Neural cell (in vitro differentiated cells): ENCODE measurements around the gene SDK1. TPM values are rescaled to one million over a fixed set of nuclear protein-coding genes. Genes with fewer than 3 reads are reported as not detected.

ENCODE experiments used
- H2AFZ ChIP-seq: fragments of 200-600, 300-800 bp; sonication (generic), shearing (Covaris generic); 2 replicates; pipeline ENCODE4 v1.6.0; 2014; ENCODE audit warnings: low read depth, mild to moderate bottlenecking, antibody characterized with exemption, low read length, moderate library complexity
- H3F3A ChIP-seq: fragments of 200-600 bp; shearing (Covaris generic); 2 replicates; pipeline ENCODE4 v1.6.1; 2016; ENCODE audit warnings: mild to moderate bottlenecking, moderate library complexity, mixed read lengths, antibody characterized with exemption, low read length; ENCODE audit not compliant: insufficient read depth, poor library complexity, severe bottlenecking
- H3K27ac ChIP-seq: fragments of 200-600, 300-800 bp; sonication (generic), shearing (Covaris generic); 2 replicates; pipeline ENCODE4 v1.5.1; 2014; ENCODE audit warnings: mild to moderate bottlenecking, low read length, moderate library complexity
- H3K27me3 ChIP-seq: fragments of 300-800, 200-600 bp; sonication (generic), shearing (Covaris generic); 2 replicates; pipeline ENCODE4 v1.6.0; 2014; ENCODE audit warnings: mild to moderate bottlenecking, low read depth, low read length, moderate library complexity; ENCODE audit not compliant: insufficient read depth
- H3K36me3 ChIP-seq: fragments of 300-800, 200-600 bp; sonication (generic), shearing (Covaris generic); 2 replicates; pipeline ENCODE4 v1.5.1; 2014; ENCODE audit warnings: mild to moderate bottlenecking, antibody characterized with exemption, low read length, moderate library complexity; ENCODE audit not compliant: insufficient read depth
- H3K4me2 ChIP-seq: fragments of 300-800, 200-600 bp; sonication (generic), shearing (Covaris generic); 2 replicates; pipeline ENCODE4 v1.6.0; 2014; ENCODE audit warnings: mild to moderate bottlenecking, low read length
- H3K4me3 ChIP-seq: fragments of 300-800, 200-600 bp; sonication (generic), shearing (Covaris generic); 2 replicates; pipeline ENCODE4 v1.5.1; 2014; ENCODE audit warnings: mild to moderate bottlenecking, low read length, moderate library complexity
- H3K79me2 ChIP-seq: fragments of 200-600 bp; shearing (Covaris generic); replicated peaks from 2 replicates; pipeline ENCODE4 v1.6.0; 2014; ENCODE audit warnings: mild to moderate bottlenecking, low read length, moderate library complexity; ENCODE audit not compliant: insufficient read depth
- H3K9ac ChIP-seq: fragments of 300-800, 200-600 bp; sonication (generic), shearing (Covaris generic); 2 replicates; pipeline ENCODE4 v1.6.1; 2016; ENCODE audit warnings: mild to moderate bottlenecking, low read length, mixed read lengths
- H3K9me2 ChIP-seq: fragments of 200-600 bp; shearing (Covaris generic); 2 replicates; pipeline ENCODE4 v1.6.1; 2016; ENCODE audit warnings: mild to moderate bottlenecking, low read length, mixed read lengths; ENCODE audit not compliant: insufficient read depth
- H3K9me3 ChIP-seq: fragments of 200-600, 300-800 bp; sonication (generic), shearing (Covaris generic); 2 replicates; pipeline ENCODE4 v1.6.1; 2016; ENCODE audit warnings: mild to moderate bottlenecking, mixed run types, low read length, moderate library complexity, mixed read lengths
- H4K20me1 ChIP-seq: fragments of 200-600 bp; shearing (Covaris generic); 2 replicates; pipeline ENCODE4 v1.6.1; 2016; ENCODE audit warnings: mild to moderate bottlenecking, mixed run types; ENCODE audit not compliant: insufficient read depth
- EP300 ChIP-seq: fragments of 450-650 bp; conservative IDR thresholded peaks from 2 replicates; pipeline ENCODE4 v1.6.1; 2014; ENCODE audit warnings: antibody characterized with exemption, mild to moderate bottlenecking, moderate library complexity; ENCODE audit not compliant: poor library complexity, severe bottlenecking
- EZH2 ChIP-seq: fragments of 200-600, 300-800 bp; shearing (Covaris generic), sonication (generic); IDR thresholded peaks from 2 replicates; pipeline ENCODE4 v1.6.1; 2014; ENCODE audit warnings: antibody characterized with exemption, low read length, borderline replicate concordance, mild to moderate bottlenecking; ENCODE audit not compliant: insufficient read depth, poor library complexity, severe bottlenecking
- MXI1 ChIP-seq: fragments of 450-650 bp; conservative IDR thresholded peaks from 2 replicates; pipeline ENCODE4 v1.6.1; 2014; ENCODE audit warnings: antibody characterized with exemption, mild to moderate bottlenecking; ENCODE audit not compliant: poor library complexity, severe bottlenecking
- POLR2AphosphoS5 ChIP-seq: IDR thresholded peaks from 2 replicates; pipeline ENCODE4 v1.6.1; 2012
- RAD21 ChIP-seq: fragments of 450-650 bp; conservative IDR thresholded peaks from 2 replicates; pipeline ENCODE4 v1.6.1; 2014; ENCODE audit warnings: antibody characterized with exemption, mild to moderate bottlenecking, moderate library complexity
- SMC3 ChIP-seq: fragments of 450-650 bp; conservative IDR thresholded peaks from 2 replicates; pipeline ENCODE4 v1.6.1; 2014; ENCODE audit warnings: antibody characterized with exemption, mild to moderate bottlenecking, moderate library complexity; ENCODE audit not compliant: poor library complexity
- TAF1 ChIP-seq: IDR thresholded peaks from 2 replicates; pipeline ENCODE4 v1.6.1; 2012; ENCODE audit warnings: low read depth
- polyA plus RNA-seq: library from polyadenylated mRNA; depleted of rRNA; stranded (reverse); fragments of >200 nt; gene quantifications from 2 replicates; pipeline ENCODE4 v1.2.3, GENCODE V29; 2014
- TF ChIP-seq, protein P1 (sequence below): IDR thresholded peaks from 2 replicates; pipeline ENCODE4 v1.6.1; 2012; ENCODE audit warnings: borderline replicate concordance
- TF ChIP-seq, protein P2 (sequence below): fragments of 450-650 bp; IDR thresholded peaks from 2 replicates; pipeline ENCODE4 v1.5.1; 2014; ENCODE audit warnings: antibody characterized with exemption, mild to moderate bottlenecking, moderate library complexity; ENCODE audit not compliant: poor library complexity, severe bottlenecking

SDK1 gene
- polyA plus RNA-seq, 1 donor from 2014 or later = 2.7 TPM

DNA sequence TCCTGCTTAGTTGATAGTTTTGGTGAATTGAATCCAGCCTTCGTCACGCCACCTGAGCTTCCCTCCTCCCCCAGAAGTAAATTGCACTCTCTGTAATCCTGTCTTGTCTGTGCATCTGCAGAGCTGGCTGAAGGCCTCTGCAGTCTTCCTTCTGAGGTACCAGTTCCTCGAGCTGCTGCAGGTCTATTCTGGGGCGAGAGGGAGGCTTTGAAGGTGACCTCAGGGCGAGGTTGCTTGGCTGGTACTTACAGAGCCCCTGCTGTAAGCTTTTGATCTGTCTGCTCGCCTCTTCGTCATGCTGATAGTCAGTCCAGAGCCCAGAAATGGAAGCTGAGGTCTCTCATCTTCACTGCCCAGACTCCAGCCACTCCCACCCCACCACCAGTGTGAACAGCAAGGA lies 867.5 kb downstream of the SDK1 start:
- no peaks in the 10 kb centered on the region for H3K36me3 ChIP-seq
- H3K9me3 ChIP-seq = no peaks in the 10 kb centered on the region
- H2AFZ ChIP-seq = no peak overlapping the region
- no peak overlapping the region for H3K9ac ChIP-seq
- H3K4me3 ChIP-seq = no peak overlapping the region
- H3K79me2 ChIP-seq = no peaks in the 10 kb centered on the region
- H3K9me2 ChIP-seq = no peaks in the 10 kb centered on the region
- H3K27me3 ChIP-seq = no peaks in the 10 kb centered on the region
- no peak overlapping the region for H3K4me2 ChIP-seq
- TF ChIP-seq POLR2AphosphoS5 = no peak
- TF ChIP-seq, protein P1, sequence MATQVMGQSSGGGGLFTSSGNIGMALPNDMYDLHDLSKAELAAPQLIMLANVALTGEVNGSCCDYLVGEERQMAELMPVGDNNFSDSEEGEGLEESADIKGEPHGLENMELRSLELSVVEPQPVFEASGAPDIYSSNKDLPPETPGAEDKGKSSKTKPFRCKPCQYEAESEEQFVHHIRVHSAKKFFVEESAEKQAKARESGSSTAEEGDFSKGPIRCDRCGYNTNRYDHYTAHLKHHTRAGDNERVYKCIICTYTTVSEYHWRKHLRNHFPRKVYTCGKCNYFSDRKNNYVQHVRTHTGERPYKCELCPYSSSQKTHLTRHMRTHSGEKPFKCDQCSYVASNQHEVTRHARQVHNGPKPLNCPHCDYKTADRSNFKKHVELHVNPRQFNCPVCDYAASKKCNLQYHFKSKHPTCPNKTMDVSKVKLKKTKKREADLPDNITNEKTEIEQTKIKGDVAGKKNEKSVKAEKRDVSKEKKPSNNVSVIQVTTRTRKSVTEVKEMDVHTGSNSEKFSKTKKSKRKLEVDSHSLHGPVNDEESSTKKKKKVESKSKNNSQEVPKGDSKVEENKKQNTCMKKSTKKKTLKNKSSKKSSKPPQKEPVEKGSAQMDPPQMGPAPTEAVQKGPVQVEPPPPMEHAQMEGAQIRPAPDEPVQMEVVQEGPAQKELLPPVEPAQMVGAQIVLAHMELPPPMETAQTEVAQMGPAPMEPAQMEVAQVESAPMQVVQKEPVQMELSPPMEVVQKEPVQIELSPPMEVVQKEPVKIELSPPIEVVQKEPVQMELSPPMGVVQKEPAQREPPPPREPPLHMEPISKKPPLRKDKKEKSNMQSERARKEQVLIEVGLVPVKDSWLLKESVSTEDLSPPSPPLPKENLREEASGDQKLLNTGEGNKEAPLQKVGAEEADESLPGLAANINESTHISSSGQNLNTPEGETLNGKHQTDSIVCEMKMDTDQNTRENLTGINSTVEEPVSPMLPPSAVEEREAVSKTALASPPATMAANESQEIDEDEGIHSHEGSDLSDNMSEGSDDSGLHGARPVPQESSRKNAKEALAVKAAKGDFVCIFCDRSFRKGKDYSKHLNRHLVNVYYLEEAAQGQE = no peak
- no peak overlapping the region for H3K27ac ChIP-seq
- no peaks in the 10 kb centered on the region for H4K20me1 ChIP-seq
- no peaks in the 10 kb centered on the region for H3F3A ChIP-seq

DNA sequence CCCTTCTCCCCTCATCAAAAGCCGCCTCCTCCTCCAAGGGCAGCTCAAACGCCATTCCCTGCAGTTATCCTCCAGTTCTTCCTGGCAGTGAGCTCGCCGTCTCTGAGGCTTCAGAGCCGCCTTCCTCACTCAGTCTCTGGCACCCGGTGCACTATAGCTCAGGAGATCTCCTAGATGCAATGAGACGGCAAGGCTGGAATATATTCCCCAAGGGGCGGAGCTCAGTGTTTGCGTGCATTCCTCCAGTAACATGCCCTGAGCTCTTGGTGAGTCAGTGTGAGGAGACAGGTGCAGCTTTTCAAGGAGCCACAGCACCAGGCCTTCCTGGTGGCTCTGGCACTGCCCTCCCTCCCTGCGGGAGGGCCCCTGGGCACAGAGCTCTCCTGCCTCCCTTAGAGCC lies 868.4 kb downstream of the SDK1 start:
- no peaks in the 10 kb centered on the region for H3K9me2 ChIP-seq
- no peak overlapping the region for H3K27ac ChIP-seq
- no peaks in the 10 kb centered on the region for H3F3A ChIP-seq
- no peaks in the 10 kb centered on the region for H4K20me1 ChIP-seq
- no peak overlapping the region for H3K4me3 ChIP-seq
- no peak overlapping the region for H2AFZ ChIP-seq
- H3K27me3 ChIP-seq = no peaks in the 10 kb centered on the region
- H3K9me3 ChIP-seq = no peaks in the 10 kb centered on the region
- H3K36me3 ChIP-seq = no peaks in the 10 kb centered on the region
- no peak overlapping the region for H3K9ac ChIP-seq
- TF ChIP-seq SMC3 (no peak), TAF1 (no peak), RAD21 (no peak), POLR2AphosphoS5 (no peak), EZH2 (no peak), MXI1 (no peak), EP300 (no peak)
- TF ChIP-seq, protein P1 = no peak
- TF ChIP-seq, protein P2, sequence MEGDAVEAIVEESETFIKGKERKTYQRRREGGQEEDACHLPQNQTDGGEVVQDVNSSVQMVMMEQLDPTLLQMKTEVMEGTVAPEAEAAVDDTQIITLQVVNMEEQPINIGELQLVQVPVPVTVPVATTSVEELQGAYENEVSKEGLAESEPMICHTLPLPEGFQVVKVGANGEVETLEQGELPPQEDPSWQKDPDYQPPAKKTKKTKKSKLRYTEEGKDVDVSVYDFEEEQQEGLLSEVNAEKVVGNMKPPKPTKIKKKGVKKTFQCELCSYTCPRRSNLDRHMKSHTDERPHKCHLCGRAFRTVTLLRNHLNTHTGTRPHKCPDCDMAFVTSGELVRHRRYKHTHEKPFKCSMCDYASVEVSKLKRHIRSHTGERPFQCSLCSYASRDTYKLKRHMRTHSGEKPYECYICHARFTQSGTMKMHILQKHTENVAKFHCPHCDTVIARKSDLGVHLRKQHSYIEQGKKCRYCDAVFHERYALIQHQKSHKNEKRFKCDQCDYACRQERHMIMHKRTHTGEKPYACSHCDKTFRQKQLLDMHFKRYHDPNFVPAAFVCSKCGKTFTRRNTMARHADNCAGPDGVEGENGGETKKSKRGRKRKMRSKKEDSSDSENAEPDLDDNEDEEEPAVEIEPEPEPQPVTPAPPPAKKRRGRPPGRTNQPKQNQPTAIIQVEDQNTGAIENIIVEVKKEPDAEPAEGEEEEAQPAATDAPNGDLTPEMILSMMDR = no peak
- H3K4me2 ChIP-seq = no peak overlapping the region
- H3K79me2 ChIP-seq = no peaks in the 10 kb centered on the region
